Limb (tissue), 2 donors: ENCODE results near the gene WDR87.
"Not testable (repeated sequence)": the region's sequence is repeated elsewhere in the genome, so short reads cannot be mapped to it uniquely, and the experiment has no call there.

ENCODE experiments used
- DNase-seq, 2 donors: peaks; one replicate each; pipeline ENCODE4 v3.0.0-alpha.2; 2016; ENCODE audit errors: extremely low spot score in 2 of 2

WDR87 gene

DNA sequence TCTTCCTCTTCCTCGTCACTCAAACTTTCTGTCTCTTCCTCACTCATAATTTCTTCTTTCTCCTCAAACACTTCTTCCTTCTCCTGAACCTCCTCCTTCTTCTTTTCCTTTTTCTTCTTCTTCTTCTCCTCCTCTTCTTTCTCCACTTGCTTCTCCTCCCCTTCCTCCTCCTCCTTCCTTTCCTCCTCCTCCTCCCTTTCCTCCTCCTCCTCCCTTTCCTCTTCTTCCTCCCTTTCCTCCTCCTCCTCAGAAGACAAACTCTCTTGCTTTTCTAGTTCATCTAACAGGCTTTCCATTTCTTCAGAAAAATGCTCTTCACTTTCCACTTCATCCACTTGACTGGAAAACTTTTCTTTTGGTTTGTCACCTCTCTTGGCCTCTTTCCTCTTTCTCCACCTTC lies 19.8 kb downstream of the WDR87 start:
- no peak for DNase-seq

DNA sequence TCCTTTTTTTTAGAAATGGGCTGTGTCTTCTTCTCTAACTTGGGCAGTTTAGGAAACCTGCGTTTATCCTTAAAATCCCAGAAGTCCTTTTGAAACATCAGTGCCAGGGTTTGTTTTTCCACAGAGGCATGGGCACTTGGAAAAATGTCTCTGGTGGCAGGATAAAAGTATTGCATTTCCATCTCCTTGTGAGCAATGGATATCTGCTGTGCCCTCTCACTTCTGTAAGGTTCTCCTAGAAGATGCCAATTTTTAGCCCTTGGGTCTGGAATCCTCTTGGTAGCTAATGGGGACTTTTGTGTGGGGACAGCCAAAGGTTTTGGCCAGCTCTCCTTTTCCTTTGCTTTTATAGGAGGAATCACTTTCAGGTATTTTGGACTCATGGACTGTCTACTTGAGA lies 21.0 kb downstream of the WDR87 start:
- no peak for DNase-seq

DNA sequence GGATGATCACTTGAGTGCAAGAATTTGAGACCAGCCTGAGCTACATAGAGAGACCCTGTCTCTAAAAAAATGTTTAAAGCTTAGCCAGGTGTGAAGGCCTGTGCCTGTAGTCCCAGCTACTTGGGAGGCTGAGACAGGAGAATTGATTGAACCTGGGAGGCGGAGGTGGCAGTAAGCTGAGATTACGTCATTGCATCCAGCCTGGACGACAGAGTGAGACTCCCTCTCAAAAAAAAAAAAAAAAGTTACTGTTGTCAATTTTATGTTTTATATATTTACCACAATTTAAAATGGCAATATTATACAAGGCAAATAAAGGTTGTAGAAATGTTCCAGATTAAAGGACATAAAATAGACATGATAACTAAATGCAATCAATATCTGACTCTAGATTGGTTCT lies 29.2 kb downstream of the WDR87 start:
- no peak for DNase-seq

DNA sequence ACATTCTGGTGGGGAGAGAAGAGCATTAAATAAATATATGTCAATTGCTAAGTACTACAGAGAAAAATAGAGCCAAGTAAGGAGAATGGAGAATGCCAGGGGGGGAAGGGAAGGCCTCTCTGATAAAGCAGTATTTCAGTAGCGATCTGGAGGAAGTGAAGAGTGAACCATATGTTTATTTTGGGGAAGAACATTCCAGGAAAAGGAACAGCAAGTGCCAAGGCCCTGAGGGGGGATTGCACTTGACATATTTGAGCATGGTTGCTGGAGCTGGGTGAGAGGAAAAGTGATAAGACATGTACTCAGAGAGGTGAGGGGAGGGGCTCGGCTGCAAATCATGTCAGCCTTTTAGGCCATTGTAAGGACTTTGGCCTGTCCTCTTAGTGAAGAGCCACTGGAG lies 30.4 kb downstream of the WDR87 start:
- DNase-seq, result no peak

DNA sequence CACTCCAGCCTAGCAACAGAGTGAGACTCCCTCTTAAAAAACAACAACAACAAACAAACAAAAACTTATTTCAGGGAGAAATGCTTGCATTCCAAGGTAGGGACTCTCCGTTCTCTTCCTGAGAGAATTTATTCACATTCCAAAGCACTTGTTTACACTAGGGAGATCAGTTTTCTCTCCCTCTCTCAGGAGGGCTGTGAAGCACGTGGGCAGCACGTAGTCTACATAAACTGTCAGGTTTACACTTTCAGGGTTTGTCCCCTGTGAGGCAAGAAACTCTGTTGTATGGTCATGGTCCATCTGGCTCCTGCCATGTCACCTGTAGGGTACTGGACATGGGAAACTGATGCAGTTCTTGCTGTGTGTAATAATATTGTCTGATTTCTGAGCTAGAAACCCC lies 31.6 kb downstream of the WDR87 start:
- no peak for DNase-seq

DNA sequence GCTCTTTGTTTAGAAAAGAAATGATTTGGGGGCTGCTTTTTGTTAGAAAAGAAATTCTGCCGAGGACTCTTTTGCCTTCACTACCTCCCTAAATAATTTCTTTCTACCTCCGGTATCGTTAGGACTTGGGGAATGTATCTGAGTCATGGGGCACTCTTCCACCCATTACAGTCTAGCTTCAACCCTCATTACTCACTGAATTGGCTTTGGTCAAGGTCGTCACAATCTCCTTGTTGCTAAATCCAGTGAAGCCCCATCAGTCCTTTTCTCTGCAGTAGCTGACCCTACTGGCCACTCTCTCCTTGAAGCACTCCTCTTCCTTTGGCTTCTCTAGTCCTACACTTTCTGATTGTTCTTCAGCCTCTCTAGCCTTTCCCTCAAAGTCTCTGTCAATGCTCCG lies 34.0 kb downstream of the WDR87 start:
- DNase-seq, result no peak

DNA sequence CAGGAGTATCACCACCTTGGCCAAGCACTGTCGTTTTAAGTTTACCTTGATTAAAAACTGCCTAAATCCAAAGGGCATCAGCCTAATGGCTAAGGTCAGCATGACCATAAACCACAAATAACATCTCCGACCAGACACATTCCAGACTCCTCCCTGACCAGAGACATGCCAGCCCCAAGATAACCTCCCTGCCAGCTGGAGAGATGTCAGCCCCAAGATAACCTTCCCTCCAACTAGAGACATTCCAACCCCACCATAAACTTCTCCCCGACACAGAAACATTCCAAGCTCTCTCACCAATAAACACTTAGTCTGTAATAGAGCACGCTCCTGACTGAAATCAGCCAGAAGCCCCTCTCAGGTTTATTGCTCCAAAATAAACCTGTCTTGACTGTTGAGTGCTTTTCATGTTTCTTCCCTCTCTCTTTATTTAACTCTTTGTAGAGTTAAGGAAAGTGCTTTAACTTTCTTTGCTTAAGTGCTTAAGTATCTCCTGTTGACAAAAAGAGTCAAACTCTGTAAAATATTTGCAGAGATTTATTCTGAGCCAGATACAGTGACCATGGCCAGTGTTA lies 36.5 kb downstream of the WDR87 start:
- no peak for DNase-seq

DNA sequence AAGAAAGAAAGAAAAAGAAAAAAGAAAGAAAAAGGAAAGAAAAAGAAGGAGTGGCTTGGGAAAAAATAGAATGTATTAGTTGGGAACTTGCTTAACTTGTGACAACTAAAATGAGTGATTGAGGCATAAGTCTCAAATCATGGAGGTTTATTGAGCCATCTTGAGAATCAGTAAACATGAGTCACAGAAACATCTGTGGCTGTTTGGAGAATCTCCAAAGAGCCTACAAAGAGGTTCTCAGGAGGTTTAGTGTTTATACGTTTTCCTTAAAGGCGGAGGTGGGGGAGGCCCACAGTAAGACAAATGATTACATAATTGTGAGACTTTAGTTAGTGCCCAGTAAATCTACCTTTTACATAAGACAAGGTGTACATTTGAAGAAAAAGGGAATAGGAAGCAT lies 38.6 kb downstream of the WDR87 start:
- peak in 1 of 2 donors; percentile 36 for DNase-seq

DNA sequence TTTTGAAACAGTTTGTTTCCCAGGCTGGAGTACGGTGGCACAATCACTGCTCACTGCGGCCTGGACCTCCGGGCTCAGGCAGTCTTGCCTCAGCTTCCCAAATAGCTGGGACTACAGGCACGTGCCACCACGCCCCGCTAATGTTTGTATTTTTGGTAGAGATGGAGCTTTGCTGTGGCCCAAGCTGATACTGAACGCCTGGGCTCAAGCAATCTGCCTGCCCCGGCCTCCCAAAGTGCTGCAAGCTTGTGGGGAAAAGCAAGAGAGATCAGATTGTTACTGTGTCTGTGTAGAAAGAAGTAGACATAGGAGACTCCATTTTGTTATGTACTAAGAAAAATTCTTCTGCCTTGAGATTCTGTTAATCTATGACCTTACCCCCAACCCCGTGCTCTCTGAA lies 40.5 kb downstream of the WDR87 start:
- not testable (repeated sequence) for DNase-seq

DNA sequence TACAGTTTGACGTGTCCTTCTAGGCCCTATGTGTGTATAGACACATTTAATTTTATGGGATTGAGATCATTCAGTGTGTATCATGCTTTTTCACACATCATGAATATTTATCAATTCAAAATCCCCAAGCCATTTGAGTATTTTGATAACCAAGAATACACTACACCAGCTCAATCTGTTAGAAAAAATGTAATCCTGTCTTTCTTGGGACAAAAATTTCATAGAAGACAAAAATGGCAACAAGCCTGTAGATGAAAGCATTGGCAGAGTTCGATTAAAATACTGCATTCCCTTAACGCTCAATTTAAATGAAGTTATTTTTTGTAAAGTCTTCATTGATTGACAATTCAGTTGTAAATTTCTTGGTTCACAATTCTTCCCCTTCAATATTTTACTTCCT lies 41.9 kb downstream of the WDR87 start:
- DNase-seq, result no peak

DNA sequence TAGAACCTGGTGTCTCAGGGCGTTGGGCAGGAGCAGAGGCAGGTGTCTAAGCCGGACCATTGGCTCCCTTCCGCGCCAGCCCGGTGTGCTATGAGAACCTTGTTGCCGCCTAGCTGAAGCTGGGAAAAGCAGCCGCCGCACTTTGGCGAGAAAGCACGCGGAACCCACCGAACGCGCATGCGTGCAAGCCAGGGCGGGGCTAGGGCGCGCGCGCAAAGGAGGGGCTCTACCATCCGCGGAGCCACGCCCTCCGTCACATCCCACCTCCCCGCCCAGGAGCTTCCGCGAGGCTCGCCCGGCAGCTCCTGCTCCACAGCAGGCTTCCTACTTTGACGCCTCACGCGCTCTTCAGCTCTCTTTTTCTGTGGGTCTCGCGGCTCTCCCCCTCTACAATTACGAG lies 51.3 kb downstream of the WDR87 start:
- DNase-seq, result peak; percentile 82 to 89

DNA sequence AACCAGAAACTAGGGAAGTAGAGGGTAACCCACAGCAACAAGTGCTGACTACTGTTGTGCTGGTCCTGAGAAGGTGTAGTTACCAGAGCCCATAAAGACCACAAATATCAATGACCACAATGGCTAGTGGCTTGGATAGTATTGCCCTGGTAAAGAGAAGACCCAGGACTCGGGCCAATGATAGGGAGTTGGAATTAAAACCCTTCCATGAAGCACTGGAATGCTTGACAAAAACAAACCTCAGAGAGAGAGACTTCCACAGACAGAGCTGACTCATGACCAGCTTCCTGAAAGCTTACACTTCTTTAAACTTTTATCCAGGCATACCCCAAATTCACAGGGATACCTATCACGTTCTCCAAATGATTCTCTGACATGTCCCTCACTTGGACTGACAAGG lies 60.5 kb downstream of the WDR87 start:
- DNase-seq, result no peak
